GM06990 (cell line): Measurements from ENCODE around the gene MPC1.

Experiments
- DNase-seq: peaks from one replicate; pipeline ENCODE4 v3.0.0-alpha.2; 2011; ENCODE audit not compliant: insufficient read length; ENCODE audit errors: extremely low read depth
- H3K27me3 ChIP-seq: replicated peaks from 2 replicates; pipeline ENCODE4 v1.6.0; 2011; ENCODE audit warnings: low read length; ENCODE audit not compliant: control insufficient read depth, insufficient read depth
- H3K36me3 ChIP-seq: 2 replicates; pipeline ENCODE4 v1.5.1; 2011; ENCODE audit warnings: low read length; ENCODE audit not compliant: control insufficient read depth, insufficient read depth
- H3K4me3 ChIP-seq: replicated peaks from 2 replicates; pipeline ENCODE4 v1.5.1; 2011; ENCODE audit warnings: low read depth, mild to moderate bottlenecking, control low read depth, low read length
- TF ChIP-seq, protein P1 (sequence below): IDR thresholded peaks from 2 replicates; pipeline ENCODE4 v1.5.1; 2011; ENCODE audit warnings: low read length, control low read depth, mild to moderate bottlenecking, inconsistent platforms; ENCODE audit not compliant: insufficient read depth, poor library complexity, severe bottlenecking

Gene MPC1

GRCh38 chr6:166335378-166336302 lies 47.1 kb downstream of the MPC1 start:
- H3K4me3 ChIP-seq, result no peak overlapping the region
- H3K27me3 ChIP-seq, result no peaks in the 10 kb centered on the region
- TF ChIP-seq, protein P1, sequence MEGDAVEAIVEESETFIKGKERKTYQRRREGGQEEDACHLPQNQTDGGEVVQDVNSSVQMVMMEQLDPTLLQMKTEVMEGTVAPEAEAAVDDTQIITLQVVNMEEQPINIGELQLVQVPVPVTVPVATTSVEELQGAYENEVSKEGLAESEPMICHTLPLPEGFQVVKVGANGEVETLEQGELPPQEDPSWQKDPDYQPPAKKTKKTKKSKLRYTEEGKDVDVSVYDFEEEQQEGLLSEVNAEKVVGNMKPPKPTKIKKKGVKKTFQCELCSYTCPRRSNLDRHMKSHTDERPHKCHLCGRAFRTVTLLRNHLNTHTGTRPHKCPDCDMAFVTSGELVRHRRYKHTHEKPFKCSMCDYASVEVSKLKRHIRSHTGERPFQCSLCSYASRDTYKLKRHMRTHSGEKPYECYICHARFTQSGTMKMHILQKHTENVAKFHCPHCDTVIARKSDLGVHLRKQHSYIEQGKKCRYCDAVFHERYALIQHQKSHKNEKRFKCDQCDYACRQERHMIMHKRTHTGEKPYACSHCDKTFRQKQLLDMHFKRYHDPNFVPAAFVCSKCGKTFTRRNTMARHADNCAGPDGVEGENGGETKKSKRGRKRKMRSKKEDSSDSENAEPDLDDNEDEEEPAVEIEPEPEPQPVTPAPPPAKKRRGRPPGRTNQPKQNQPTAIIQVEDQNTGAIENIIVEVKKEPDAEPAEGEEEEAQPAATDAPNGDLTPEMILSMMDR, result no peak
- peaks cover 15% of the 10 kb centered on the region for H3K36me3 ChIP-seq
- no peak for DNase-seq

- DNase-seq, result no peak
- H3K4me3 ChIP-seq, result no peak overlapping the region
- peaks cover 16% of the 10 kb centered on the region for H3K36me3 ChIP-seq
- TF ChIP-seq, protein P1, result no peak
- no peaks in the 10 kb centered on the region for H3K27me3 ChIP-seq
Observed at GRCh38 chr6:166334878-166335277, 47.9 kb downstream of the MPC1 start.

- no peaks in the 10 kb centered on the region for H3K27me3 ChIP-seq
- H3K36me3 ChIP-seq, result peaks cover 21% of the 10 kb centered on the region
- H3K4me3 ChIP-seq, result peak overlapping the region; percentile 1
- DNase-seq, result peak; percentile 36
- TF ChIP-seq, protein P1, result no peak
Observed at GRCh38 chr6:166333172-166333995, 49.4 kb downstream of the MPC1 start.

DNA sequence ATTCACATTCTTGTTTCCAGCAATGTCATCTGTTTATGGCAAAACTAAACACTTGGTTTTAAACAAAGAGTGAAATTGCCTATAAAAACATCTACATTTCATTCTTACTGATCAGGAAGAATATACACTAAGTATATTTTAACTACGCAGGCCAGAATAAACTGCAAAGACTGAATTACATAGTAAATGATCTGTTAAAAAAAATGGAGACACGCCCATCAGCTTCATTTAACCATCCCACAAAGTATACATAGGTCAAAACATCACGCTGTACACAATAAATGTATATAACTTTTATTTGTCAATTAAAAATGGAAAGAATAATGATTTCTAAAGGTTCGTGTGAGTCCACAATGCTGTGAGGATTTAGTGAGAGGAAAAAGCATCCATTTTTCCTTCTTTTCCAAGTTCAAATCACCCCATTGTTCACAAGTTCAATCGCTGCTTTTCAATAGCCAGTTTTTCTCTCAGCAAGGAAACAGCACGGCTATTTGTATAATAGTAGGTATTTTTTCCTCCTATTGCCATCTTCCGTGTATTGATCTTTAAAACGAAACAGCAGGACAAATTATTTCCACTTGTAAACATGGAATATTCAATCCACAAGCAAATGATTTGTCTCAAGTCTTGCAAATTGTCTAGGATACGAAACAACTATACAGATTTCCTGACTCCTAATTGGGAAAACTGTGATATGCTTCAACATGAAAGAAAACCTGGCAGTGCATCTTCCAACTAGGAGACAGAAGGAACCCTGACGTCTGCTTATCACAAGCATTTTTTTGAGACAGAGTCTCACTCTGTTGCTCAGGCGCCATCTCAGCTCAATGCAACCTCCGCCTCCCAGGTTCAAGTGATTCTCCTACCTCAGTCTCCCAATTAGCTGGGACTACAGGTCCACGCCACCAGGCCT lies 51.0 kb downstream of the MPC1 start:
- TF ChIP-seq, protein P1, result no peak
- Histone ChIP-seq H3K36me3 (peaks cover 20% of the 10 kb centered on the region), H3K27me3 (no peaks in the 10 kb centered on the region), H3K4me3 (no peak overlapping the region)
- no peak for DNase-seq

DNA sequence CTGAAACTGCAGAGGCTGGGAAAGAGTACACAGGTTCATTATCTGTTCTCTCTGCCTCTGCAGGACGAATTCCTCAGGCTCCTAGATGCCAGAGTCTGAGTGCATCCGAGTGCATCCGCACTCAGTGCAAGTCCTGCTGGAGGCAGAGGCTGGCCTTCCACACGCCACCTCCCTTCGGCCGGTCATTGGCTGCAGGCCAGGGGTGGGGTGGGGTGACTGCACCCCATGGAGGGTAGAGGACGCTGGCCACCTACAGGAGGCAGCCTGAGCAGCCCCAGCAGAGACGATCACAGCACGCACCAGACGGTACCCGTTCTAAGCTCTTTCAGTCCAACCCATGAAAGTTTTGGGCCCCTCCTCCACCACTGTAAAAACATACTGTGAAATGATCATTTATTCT lies 52.1 kb downstream of the MPC1 start:
- Histone ChIP-seq H3K36me3 (peaks cover 25% of the 10 kb centered on the region), H3K27me3 (no peaks in the 10 kb centered on the region), H3K4me3 (no peak overlapping the region)
- TF ChIP-seq, protein P1, result peak; percentile 8
- DNase-seq, result no peak
